ENCODE data around the gene TSPYL1. TPM values are rescaled to one million over a fixed set of nuclear protein-coding genes. Genes with fewer than 3 reads are reported as not detected.

The TSPYL1 gene
- total RNA-seq, 1 experiment from 2014 or later = 70.3 TPM

DNA sequence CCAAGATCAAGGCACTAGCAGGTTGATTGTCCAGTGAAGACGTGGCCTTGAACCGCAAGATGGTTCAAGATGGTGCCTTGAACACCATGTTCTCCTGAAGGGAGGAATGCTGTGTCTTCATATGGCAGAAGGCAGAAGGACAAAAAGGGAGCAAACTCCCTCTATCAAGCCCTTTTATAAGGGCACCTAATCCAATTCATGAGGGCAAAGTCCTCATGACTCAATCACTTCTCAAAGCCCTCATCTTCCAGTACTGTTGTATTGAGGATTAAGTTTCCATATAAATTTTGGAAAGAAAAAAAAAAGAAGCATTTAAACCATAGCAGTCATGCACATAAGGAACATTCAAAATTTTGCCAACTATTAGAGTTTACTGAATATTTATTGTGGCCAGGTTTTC, 29.9 kb upstream of the TSPYL1 start:
- CTCF ChIA-PET = no interaction called here
- intact Hi-C loops (cut with micrococcal nuclease) = no loop called here

More for the DNA sequence above, 29.9 kb upstream of the TSPYL1 start:
- Histone ChIP-seq H2AFZ (ENCODE audit: low read depth, low read length, poor library complexity, severe bottlenecking) (no peak overlapping the region), H3K27ac (ENCODE audit: low read depth, low read length) (no peak overlapping the region), H3K4me2 (ENCODE audit: low read length) (no peak overlapping the region), H3K27me3 (ENCODE audit: insufficient read depth, low read length) (no peaks in the 10 kb centered on the region), H4K20me1 (ENCODE audit: insufficient read depth) (no peaks in the 10 kb centered on the region), H3K79me2 (ENCODE audit: insufficient read depth, low read length) (no peaks in the 10 kb centered on the region), H3K4me1 (ENCODE audit: control insufficient read depth in 1 of 2, insufficient read depth in 2 of 2, low read length in 2 of 2) (no peaks in the 10 kb centered on the region), H3K9me2 (ENCODE audit: insufficient read depth) (no peaks in the 10 kb centered on the region), H3K9me3 (ENCODE audit: control insufficient read depth in 1 of 2, insufficient read depth in 1 of 2, low read depth in 1 of 2, low read length in 2 of 2) (no peaks in the 10 kb centered on the region), H3K9ac (ENCODE audit: low read length) (no peak overlapping the region), H3K4me3 (replicated peaks in 1 of 2; ENCODE audit: low read depth in 1 of 2, low read length in 2 of 2) (no peak overlapping the region), H3K36me3 (ENCODE audit: control insufficient read depth in 1 of 2, insufficient read depth in 2 of 2, low read length in 2 of 2) (no peaks in the 10 kb centered on the region)
- ChIA-PET POLR2A (no interaction called here), RAD21 (ENCODE audit: low non-redundant PET in 1 of 2, low total read pairs in 2 of 2, uncharacterized antibody in 2 of 2, unreplicated experiment in 2 of 2) (no interaction called here)
- no TSS peak for BruUV-seq (replicated peaks)
- TF ChIP-seq, protein P1, sequence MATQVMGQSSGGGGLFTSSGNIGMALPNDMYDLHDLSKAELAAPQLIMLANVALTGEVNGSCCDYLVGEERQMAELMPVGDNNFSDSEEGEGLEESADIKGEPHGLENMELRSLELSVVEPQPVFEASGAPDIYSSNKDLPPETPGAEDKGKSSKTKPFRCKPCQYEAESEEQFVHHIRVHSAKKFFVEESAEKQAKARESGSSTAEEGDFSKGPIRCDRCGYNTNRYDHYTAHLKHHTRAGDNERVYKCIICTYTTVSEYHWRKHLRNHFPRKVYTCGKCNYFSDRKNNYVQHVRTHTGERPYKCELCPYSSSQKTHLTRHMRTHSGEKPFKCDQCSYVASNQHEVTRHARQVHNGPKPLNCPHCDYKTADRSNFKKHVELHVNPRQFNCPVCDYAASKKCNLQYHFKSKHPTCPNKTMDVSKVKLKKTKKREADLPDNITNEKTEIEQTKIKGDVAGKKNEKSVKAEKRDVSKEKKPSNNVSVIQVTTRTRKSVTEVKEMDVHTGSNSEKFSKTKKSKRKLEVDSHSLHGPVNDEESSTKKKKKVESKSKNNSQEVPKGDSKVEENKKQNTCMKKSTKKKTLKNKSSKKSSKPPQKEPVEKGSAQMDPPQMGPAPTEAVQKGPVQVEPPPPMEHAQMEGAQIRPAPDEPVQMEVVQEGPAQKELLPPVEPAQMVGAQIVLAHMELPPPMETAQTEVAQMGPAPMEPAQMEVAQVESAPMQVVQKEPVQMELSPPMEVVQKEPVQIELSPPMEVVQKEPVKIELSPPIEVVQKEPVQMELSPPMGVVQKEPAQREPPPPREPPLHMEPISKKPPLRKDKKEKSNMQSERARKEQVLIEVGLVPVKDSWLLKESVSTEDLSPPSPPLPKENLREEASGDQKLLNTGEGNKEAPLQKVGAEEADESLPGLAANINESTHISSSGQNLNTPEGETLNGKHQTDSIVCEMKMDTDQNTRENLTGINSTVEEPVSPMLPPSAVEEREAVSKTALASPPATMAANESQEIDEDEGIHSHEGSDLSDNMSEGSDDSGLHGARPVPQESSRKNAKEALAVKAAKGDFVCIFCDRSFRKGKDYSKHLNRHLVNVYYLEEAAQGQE (IDR thresholded peaks at IDR 0.05; ENCODE audit: low read depth) = no peak
- no peak for TF ChIP-seq SIN3A (IDR thresholded peaks at IDR 0.05; ENCODE audit: low read depth)
- TF ChIP-seq RAD21 (IDR thresholded peaks at IDR 0.05; ENCODE audit: low read depth) = no peak
- TF ChIP-seq SP1 (IDR thresholded peaks at IDR 0.05; ENCODE audit: low read depth) = no peak
- TF ChIP-seq, protein P2, sequence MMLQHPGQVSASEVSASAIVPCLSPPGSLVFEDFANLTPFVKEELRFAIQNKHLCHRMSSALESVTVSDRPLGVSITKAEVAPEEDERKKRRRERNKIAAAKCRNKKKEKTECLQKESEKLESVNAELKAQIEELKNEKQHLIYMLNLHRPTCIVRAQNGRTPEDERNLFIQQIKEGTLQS (IDR thresholded peaks at IDR 0.05) = no peak
- TF ChIP-seq CBX3 (IDR thresholded peaks at IDR 0.05; ENCODE audit: low read depth) = no peak
- no peak for TF ChIP-seq SRF (IDR thresholded peaks at IDR 0.05; ENCODE audit: low read depth)
- TF ChIP-seq, protein P3, sequence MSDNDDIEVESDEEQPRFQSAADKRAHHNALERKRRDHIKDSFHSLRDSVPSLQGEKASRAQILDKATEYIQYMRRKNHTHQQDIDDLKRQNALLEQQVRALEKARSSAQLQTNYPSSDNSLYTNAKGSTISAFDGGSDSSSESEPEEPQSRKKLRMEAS (IDR thresholded peaks at IDR 0.05) = no peak
- TF ChIP-seq YY1 (IDR thresholded peaks at IDR 0.05; ENCODE audit: extremely low read depth, insufficient replicate concordance, low read depth, low read length) = no peak
- no peak for TF ChIP-seq POLR2AphosphoS5 (IDR thresholded peaks at IDR 0.05; ENCODE audit: low read depth, low read length)
- no peak for TF ChIP-seq ZNF274 (IDR thresholded peaks at IDR 0.05; ENCODE audit: low read depth, low read length)
- TF ChIP-seq EZH2 (IDR thresholded peaks at IDR 0.05) = no peak
- TF ChIP-seq, protein P4, sequence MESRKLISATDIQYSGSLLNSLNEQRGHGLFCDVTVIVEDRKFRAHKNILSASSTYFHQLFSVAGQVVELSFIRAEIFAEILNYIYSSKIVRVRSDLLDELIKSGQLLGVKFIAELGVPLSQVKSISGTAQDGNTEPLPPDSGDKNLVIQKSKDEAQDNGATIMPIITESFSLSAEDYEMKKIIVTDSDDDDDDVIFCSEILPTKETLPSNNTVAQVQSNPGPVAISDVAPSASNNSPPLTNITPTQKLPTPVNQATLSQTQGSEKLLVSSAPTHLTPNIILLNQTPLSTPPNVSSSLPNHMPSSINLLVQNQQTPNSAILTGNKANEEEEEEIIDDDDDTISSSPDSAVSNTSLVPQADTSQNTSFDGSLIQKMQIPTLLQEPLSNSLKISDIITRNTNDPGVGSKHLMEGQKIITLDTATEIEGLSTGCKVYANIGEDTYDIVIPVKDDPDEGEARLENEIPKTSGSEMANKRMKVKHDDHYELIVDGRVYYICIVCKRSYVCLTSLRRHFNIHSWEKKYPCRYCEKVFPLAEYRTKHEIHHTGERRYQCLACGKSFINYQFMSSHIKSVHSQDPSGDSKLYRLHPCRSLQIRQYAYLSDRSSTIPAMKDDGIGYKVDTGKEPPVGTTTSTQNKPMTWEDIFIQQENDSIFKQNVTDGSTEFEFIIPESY (IDR thresholded peaks at IDR 0.05; ENCODE audit: extremely low read depth, insufficient replicate concordance, low read length) = no peak
- no peak for TF ChIP-seq CEBPB (IDR thresholded peaks at IDR 0.05; ENCODE audit: low read depth)
- TF ChIP-seq ELF1 (IDR thresholded peaks at IDR 0.05; ENCODE audit: borderline replicate concordance, low read depth) = no peak
- no peak for TF ChIP-seq TCF7L2 (IDR thresholded peaks at IDR 0.05; ENCODE audit: borderline replicate concordance, extremely low read depth, insufficient read depth, insufficient read length)
- TF ChIP-seq, protein P5, sequence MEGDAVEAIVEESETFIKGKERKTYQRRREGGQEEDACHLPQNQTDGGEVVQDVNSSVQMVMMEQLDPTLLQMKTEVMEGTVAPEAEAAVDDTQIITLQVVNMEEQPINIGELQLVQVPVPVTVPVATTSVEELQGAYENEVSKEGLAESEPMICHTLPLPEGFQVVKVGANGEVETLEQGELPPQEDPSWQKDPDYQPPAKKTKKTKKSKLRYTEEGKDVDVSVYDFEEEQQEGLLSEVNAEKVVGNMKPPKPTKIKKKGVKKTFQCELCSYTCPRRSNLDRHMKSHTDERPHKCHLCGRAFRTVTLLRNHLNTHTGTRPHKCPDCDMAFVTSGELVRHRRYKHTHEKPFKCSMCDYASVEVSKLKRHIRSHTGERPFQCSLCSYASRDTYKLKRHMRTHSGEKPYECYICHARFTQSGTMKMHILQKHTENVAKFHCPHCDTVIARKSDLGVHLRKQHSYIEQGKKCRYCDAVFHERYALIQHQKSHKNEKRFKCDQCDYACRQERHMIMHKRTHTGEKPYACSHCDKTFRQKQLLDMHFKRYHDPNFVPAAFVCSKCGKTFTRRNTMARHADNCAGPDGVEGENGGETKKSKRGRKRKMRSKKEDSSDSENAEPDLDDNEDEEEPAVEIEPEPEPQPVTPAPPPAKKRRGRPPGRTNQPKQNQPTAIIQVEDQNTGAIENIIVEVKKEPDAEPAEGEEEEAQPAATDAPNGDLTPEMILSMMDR (IDR thresholded peaks at IDR 0.05 in 2 of 3, conservative IDR thresholded peaks at IDR 0.05 in 1 of 3; ENCODE audit: borderline replicate concordance in 1 of 3, insufficient read depth in 1 of 3, low read depth in 2 of 3, low read length in 2 of 3) = no peak
- no peak for ATAC-seq
- no peak for DNase-seq (ENCODE audit: low read depth, low spot score)
